Mesendoderm (in vitro differentiated cells): Measurements from ENCODE around the gene KIAA0825.

Source experiments
- DNase-seq: peaks from one replicate; pipeline ENCODE4 v3.0.0; 2013
- H2AK5ac ChIP-seq: 2 replicates; pipeline ENCODE4 v1.6.1; 2013; ENCODE audit warnings: low read length, inconsistent platforms
- H2BK120ac ChIP-seq: 2 replicates; pipeline ENCODE4 v1.6.1; 2013; ENCODE audit warnings: low read depth, mild to moderate bottlenecking, low read length, moderate library complexity, mixed read lengths
- H2BK15ac ChIP-seq: replicated peaks from 2 replicates; pipeline ENCODE4 v1.6.1; 2013; ENCODE audit warnings: low read depth, mild to moderate bottlenecking, moderate library complexity
- H2BK5ac ChIP-seq: 2 replicates; pipeline ENCODE4 v1.6.1; 2013; ENCODE audit warnings: low read length, inconsistent platforms
- H3K18ac ChIP-seq: 2 replicates; pipeline ENCODE4 v1.6.1; 2013; ENCODE audit warnings: mild to moderate bottlenecking, low read length, mixed read lengths
- H3K23ac ChIP-seq: one replicate; pipeline ENCODE4 v1.6.1; 2013; ENCODE audit warnings: low read length
- H3K27ac ChIP-seq: 2 replicates; pipeline ENCODE4 v1.5.1; 2013; ENCODE audit warnings: low read depth, mild to moderate bottlenecking, inconsistent platforms, low read length, moderate library complexity
- H3K27me3 ChIP-seq: 2 replicates; pipeline ENCODE4 v1.6.1; 2013; ENCODE audit warnings: low read length, control low read depth, mild to moderate bottlenecking, inconsistent platforms; ENCODE audit not compliant: insufficient read depth, poor library complexity
- H3K36me3 ChIP-seq: 2 replicates; pipeline ENCODE4 v1.6.1; 2013; ENCODE audit warnings: low read length, inconsistent platforms; ENCODE audit not compliant: control insufficient read depth, insufficient read depth
- H3K4ac ChIP-seq: one replicate; pipeline ENCODE4 v1.6.1; 2013; ENCODE audit warnings: low read depth, mild to moderate bottlenecking, low read length, moderate library complexity
- H3K4me1 ChIP-seq: 2 replicates; pipeline ENCODE4 v1.6.1; 2013; ENCODE audit warnings: low read depth, low read length, inconsistent platforms; ENCODE audit not compliant: control insufficient read depth
- H3K4me2 ChIP-seq: 2 replicates; pipeline ENCODE4 v1.6.1; 2013; ENCODE audit warnings: low read length
- H3K4me3 ChIP-seq: 2 replicates; pipeline ENCODE4 v1.5.1; 2013; ENCODE audit warnings: mild to moderate bottlenecking, low read length
- H3K56ac ChIP-seq: one replicate; pipeline ENCODE4 v1.6.1; 2013; ENCODE audit warnings: low read length
- H3K79me1 ChIP-seq: 2 replicates; pipeline ENCODE4 v1.6.1; 2013; ENCODE audit warnings: low read length, inconsistent platforms
- H3K79me2 ChIP-seq: 2 replicates; pipeline ENCODE4 v1.6.1; 2013; ENCODE audit warnings: mild to moderate bottlenecking, low read length; ENCODE audit not compliant: control insufficient read depth, insufficient read depth
- H3K9ac ChIP-seq: 2 replicates; pipeline ENCODE4 v1.6.1; 2013; ENCODE audit warnings: low read length, inconsistent platforms
- H4K5ac ChIP-seq: one replicate; pipeline ENCODE4 v1.6.1; 2013; ENCODE audit warnings: low read length
- H4K8ac ChIP-seq: one replicate; pipeline ENCODE4 v1.6.1; 2013; ENCODE audit warnings: low read depth, mild to moderate bottlenecking, control low read depth, low read length, moderate library complexity
- WGBS: extraction: QIAGEN DNeasy Blood & Tissue Kit; methylation state at CpG from one replicate; pipeline ENCODE4 v1.1.7; 2013; ENCODE audit warnings: low lambda C conversion rate, missing lambda C conversion rate; ENCODE audit not compliant: insufficient coverage; ENCODE audit errors: extremely low coverage; 5-methylcytosine and 5-hydroxymethylcytosine counted together

KIAA0825 gene

DNA sequence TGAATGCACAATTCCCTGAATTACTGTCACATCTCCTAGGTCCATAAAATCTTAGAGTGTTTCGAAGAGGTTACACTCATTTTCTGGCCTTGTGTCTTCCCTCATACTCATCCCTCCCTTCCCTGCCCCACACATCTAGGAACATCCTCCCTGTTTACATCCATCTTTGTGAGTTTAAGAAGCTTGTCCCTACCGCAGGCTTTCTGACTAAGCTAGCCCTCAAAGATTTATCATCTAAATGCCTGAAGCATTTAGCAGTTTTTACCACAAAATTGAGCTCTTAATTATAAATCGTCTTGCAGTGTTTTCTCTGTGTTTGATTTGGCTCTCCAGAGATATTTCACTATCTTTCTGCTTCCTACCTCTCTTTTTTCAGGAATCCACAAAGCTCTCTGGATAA is 374.8 kb downstream of the KIAA0825 start:
- H2BK15ac ChIP-seq = no peak overlapping the region
- H3K23ac ChIP-seq = no peak overlapping the region
- no peak overlapping the region for H3K9ac ChIP-seq
- no peak overlapping the region for H3K4ac ChIP-seq
- no peak overlapping the region for H2BK120ac ChIP-seq
- H3K4me2 ChIP-seq = no peak overlapping the region
- H3K4me1 ChIP-seq = peaks cover 2% of the 10 kb centered on the region
- no peak overlapping the region for H2AK5ac ChIP-seq
- no peak overlapping the region for H3K18ac ChIP-seq
- H4K8ac ChIP-seq = peak overlapping the region; percentile 28
- DNase-seq = no peak
- no peak overlapping the region for H3K56ac ChIP-seq
- H3K4me3 ChIP-seq = no peak overlapping the region
- no peaks in the 10 kb centered on the region for H3K79me1 ChIP-seq
- H3K27ac ChIP-seq = no peak overlapping the region
- H3K79me2 ChIP-seq = no peaks in the 10 kb centered on the region
- no peak overlapping the region for H4K5ac ChIP-seq
- no peaks in the 10 kb centered on the region for H3K27me3 ChIP-seq
- WGBS = no CpG with 5 or more reads among the region's 3 CpGs
- no peaks in the 10 kb centered on the region for H3K36me3 ChIP-seq
- no peak overlapping the region for H2BK5ac ChIP-seq

DNA sequence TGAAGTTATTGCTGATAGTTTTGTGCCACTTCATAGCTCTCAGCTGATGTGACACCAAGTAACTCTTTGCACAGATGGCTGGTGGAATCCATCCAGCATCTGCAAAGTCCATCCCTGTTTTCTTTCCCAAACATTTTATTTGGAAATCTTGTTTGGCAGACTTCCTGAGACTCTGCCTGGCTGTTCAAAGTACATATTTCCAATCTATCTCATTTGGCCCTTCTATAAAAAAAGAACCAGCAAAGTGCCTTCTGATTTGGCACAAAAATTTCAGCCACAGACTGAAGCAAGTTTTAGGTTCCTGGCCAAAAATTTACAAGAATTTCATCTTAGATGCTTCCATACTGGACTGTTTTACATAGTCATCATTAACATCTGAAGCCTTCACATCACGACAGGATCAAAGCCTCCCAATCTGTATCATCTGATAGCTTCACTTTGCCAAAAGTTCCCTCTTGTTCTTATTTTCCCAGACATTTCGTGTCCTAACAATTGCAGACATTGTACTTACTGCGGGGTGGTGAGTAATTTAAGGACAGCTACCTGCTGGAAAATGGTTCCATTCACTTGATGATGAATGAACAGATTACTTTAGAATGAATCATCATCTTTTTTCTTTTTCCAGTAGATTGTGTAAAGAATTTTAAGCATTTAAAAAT is 377.3 kb downstream of the KIAA0825 start:
- Histone ChIP-seq H3K27ac (no peak overlapping the region), H4K5ac (no peak overlapping the region), H3K56ac (no peak overlapping the region), H3K4me1 (no peaks in the 10 kb centered on the region), H2BK5ac (no peak overlapping the region), H3K18ac (no peak overlapping the region), H4K8ac (peak overlapping the region; percentile 86), H3K79me2 (no peaks in the 10 kb centered on the region), H3K4ac (no peak overlapping the region), H2AK5ac (no peak overlapping the region), H3K23ac (no peak overlapping the region), H3K9ac (no peak overlapping the region), H2BK15ac (no peak overlapping the region), H3K4me3 (no peak overlapping the region), H2BK120ac (no peak overlapping the region), H3K4me2 (no peak overlapping the region), H3K36me3 (no peaks in the 10 kb centered on the region), H3K79me1 (no peaks in the 10 kb centered on the region), H3K27me3 (no peaks in the 10 kb centered on the region)
- no peak for DNase-seq
- WGBS = no CpG with 5 or more reads among the region's 3 CpGs

DNA sequence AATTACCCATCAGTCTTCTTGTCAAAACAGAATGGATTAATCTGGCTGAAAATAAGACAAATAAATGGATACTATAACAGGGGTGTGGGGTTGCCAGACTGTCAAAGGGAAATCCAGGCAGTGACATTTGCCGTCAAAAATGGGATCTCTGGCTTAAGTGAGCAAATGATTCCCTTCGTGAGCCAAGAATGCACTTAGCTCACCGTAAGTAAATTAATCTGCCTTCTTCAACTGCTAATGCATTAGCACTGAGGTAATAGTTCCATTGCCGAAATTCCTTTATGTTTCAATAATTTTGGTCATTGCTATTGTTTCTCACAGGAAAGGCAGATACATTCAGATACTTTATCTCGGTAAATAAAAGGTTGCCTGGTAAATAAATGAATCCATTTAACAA is 377.8 kb downstream of the KIAA0825 start:
- Histone ChIP-seq H4K8ac (peak overlapping the region; percentile 86), H2BK5ac (no peak overlapping the region), H3K23ac (no peak overlapping the region), H3K27ac (no peak overlapping the region), H3K79me2 (no peaks in the 10 kb centered on the region), H3K4me3 (no peak overlapping the region), H3K56ac (no peak overlapping the region), H3K4ac (no peak overlapping the region), H3K4me1 (no peaks in the 10 kb centered on the region), H3K79me1 (no peaks in the 10 kb centered on the region), H3K36me3 (no peaks in the 10 kb centered on the region), H3K18ac (peak overlapping the region; percentile 80), H4K5ac (no peak overlapping the region), H2BK15ac (no peak overlapping the region), H2AK5ac (no peak overlapping the region), H3K9ac (no peak overlapping the region), H3K4me2 (no peak overlapping the region), H3K27me3 (no peaks in the 10 kb centered on the region), H2BK120ac (no peak overlapping the region)
- DNase-seq = no peak
- no CpG with 5 or more reads among the region's 5 CpGs for WGBS

DNA sequence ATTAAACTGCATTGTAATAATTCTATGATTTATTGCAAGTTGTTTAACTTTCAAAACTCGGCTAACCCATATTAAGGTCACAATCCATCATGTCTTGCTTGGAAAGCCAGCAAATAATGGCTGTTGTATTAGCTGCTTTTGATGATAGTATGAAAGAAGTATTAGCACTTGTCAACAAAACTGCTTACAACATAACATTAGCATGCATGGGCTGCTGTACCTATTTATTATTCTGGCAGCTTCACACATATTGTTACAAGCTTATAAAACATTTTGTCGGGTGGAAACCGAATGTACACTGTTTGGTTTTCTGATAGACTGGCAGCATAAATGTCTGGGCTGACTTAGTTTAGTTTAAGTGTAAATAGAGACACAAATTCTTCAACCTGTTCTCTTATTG is 378.3 kb downstream of the KIAA0825 start:
- H3K18ac ChIP-seq = no peak overlapping the region
- H3K79me2 ChIP-seq = no peaks in the 10 kb centered on the region
- H3K4ac ChIP-seq = no peak overlapping the region
- H3K4me2 ChIP-seq = no peak overlapping the region
- H4K5ac ChIP-seq = no peak overlapping the region
- no peaks in the 10 kb centered on the region for H3K4me1 ChIP-seq
- H3K9ac ChIP-seq = no peak overlapping the region
- DNase-seq = no peak
- no CpG with 5 or more reads among the region's 3 CpGs for WGBS
- no peaks in the 10 kb centered on the region for H3K36me3 ChIP-seq
- H3K56ac ChIP-seq = no peak overlapping the region
- no peak overlapping the region for H3K23ac ChIP-seq
- no peak overlapping the region for H3K27ac ChIP-seq
- H3K79me1 ChIP-seq = no peaks in the 10 kb centered on the region
- no peak overlapping the region for H4K8ac ChIP-seq
- no peaks in the 10 kb centered on the region for H3K27me3 ChIP-seq
- no peak overlapping the region for H3K4me3 ChIP-seq
- no peak overlapping the region for H2AK5ac ChIP-seq
- H2BK120ac ChIP-seq = no peak overlapping the region
- no peak overlapping the region for H2BK15ac ChIP-seq
- H2BK5ac ChIP-seq = no peak overlapping the region

DNA sequence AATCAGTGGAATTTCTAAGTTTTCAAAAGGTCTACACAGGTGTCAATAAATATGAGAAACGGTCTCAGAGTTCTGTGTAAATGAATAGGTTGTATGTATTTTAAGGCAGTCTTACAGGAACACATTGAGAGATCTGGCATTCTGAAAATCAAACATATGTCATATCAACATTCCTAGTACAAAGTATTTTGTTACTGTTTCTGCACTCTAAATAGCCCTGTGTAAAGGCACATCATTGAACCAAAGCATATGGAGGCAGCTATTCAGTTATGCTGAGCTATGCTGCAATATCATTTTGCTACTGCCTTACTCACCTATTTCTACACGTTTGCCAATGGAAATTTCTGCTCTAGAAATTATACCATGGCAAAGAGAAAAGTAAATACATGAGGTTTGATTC is 379.1 kb downstream of the KIAA0825 start:
- Histone ChIP-seq H2AK5ac (no peak overlapping the region), H3K4me2 (no peak overlapping the region), H3K18ac (no peak overlapping the region), H3K23ac (no peak overlapping the region), H3K79me2 (no peaks in the 10 kb centered on the region), H2BK120ac (no peak overlapping the region), H2BK5ac (no peak overlapping the region), H3K27ac (no peak overlapping the region), H4K8ac (no peak overlapping the region), H3K4me1 (no peaks in the 10 kb centered on the region), H3K9ac (no peak overlapping the region), H3K4me3 (no peak overlapping the region), H3K4ac (no peak overlapping the region), H3K79me1 (no peaks in the 10 kb centered on the region), H3K27me3 (no peaks in the 10 kb centered on the region), H4K5ac (no peak overlapping the region), H3K36me3 (no peaks in the 10 kb centered on the region), H2BK15ac (no peak overlapping the region), H3K56ac (no peak overlapping the region)
- WGBS = no CpG with 5 or more reads among the region's 2 CpGs
- no peak for DNase-seq

DNA sequence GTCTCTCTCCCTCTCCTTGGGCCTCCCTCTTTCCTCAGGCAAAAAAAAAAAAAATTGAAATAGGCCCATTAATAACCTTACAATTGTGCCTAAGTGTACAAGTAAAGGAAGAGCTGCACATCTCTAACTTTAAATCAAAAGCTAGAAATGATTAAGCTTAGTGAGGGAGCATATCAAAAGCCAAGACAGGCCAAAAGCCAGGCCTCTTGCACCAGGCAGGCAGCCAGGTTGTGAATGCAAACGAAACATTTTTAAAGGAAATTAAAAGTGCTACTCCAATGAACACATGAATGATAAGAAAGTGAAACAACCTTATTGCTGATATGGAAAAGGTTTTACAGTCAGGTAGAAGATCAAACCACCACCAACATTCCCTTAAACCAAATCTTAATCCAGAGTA is 383.4 kb downstream of the KIAA0825 start:
- no peak overlapping the region for H3K56ac ChIP-seq
- no peak overlapping the region for H2AK5ac ChIP-seq

More for the DNA sequence above, 383.4 kb downstream of the KIAA0825 start:
- WGBS = no CpG with 5 or more reads among the region's 1 CpG
- Histone ChIP-seq H3K23ac (no peak overlapping the region), H3K9ac (no peak overlapping the region), H4K8ac (no peak overlapping the region), H3K27ac (no peak overlapping the region), H3K4me2 (no peak overlapping the region), H3K4me3 (no peak overlapping the region), H3K79me2 (no peaks in the 10 kb centered on the region), H3K27me3 (no peaks in the 10 kb centered on the region), H3K18ac (no peak overlapping the region), H2BK15ac (no peak overlapping the region), H2BK120ac (no peak overlapping the region), H3K4me1 (no peaks in the 10 kb centered on the region), H3K4ac (no peak overlapping the region), H3K36me3 (no peaks in the 10 kb centered on the region), H3K79me1 (no peaks in the 10 kb centered on the region), H4K5ac (no peak overlapping the region), H2BK5ac (no peak overlapping the region)
- no peak for DNase-seq
